Stimulated activated CD4-positive, alpha-beta T cell treated with anti-CD3 and anti-CD28 coated beads, Interleukin-1b, Interleukin-23, amount 100 ng/mL, for 4 hours (primary cell): ENCODE results near the gene TCF4.

Experiments used
- DNase-seq, 2 donors: peaks; one replicate each; pipeline ENCODE4 v3.0.0-alpha.2; 2020; ENCODE audit warnings: low read depth in 2 of 2

TCF4 gene

DNA sequence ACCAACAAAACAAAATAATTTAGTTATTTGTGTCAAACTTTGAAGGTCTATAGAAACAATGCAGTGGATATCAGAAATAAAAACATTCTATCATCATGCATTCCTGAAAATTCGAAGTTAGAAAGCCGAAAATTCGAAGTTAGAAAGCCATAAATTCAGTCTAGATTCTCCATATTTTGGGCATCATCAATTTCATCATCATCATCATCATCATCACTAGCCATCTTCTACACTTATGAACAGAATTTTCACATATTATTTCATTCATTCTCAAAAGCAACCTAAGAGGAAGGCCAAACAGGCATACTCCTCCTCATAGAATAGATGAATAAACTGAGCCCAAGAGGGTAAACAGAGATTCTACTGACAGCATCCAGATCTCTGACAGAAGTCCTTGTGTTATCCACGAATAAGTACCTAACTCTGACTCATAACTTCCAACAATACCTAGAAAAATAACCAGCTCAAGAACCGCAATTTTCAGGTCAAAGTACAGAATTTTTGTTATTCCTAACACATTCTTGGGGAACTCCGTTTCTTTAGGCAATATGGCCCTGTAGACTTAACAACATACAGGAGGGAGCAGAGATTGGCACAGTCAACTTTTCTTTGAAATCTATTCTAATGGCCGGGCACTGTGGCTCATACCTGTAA, 84.7 kb downstream of the TCF4 start:
- DNase-seq = no peak

DNA sequence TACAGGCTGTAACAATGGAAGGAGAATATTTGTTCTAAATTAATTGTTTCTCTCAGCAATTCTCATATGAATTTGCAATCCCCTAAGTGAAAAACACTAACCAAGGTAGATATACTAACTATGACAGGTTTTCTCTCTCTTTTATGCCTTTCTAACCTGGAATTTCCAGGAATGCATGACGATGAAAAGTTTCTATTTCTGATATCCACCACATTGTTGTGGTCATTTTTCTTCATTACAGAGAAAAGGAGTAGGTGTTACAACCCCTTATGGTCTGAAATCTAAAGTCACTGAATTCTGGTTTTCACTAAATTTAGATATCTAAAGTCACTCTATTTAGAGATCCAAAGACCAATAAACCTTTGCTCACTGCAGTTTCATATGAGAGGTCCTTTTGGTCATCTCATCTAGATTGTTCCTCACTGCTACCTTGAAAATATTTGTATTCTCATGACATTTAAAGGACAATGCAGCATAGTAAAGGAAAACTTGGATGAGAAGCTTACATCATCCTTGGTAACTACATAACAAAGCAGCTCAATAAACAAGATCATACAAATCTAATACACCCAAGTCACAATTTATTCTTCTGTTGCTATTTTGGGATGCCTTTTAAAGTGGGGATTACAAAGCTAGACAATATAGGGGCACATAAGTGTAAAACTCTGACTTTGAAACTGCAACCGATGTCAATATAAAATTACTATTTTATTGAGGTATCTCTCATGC, 85.8 kb downstream of the TCF4 start:
- DNase-seq = no peak

DNA sequence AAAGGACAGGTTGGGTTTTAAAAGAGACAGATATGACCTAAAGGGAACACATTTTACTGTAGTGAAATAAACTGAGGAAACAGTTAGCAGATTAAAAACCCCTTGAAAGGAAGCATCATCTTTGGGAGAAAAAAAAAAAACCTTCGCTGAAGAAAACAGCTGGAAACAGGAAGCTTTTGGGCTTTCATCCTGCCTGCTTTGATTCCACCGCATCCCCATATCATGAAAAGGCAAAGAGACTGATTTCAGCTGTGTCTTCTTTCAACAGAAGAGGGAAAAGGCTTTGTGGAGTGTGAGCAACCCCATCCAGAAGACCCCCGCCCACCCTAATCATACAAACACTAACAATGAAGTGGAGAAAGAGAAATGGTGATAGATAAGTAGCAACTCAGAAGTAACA, 86.4 kb downstream of the TCF4 start:
- no peak for DNase-seq

DNA sequence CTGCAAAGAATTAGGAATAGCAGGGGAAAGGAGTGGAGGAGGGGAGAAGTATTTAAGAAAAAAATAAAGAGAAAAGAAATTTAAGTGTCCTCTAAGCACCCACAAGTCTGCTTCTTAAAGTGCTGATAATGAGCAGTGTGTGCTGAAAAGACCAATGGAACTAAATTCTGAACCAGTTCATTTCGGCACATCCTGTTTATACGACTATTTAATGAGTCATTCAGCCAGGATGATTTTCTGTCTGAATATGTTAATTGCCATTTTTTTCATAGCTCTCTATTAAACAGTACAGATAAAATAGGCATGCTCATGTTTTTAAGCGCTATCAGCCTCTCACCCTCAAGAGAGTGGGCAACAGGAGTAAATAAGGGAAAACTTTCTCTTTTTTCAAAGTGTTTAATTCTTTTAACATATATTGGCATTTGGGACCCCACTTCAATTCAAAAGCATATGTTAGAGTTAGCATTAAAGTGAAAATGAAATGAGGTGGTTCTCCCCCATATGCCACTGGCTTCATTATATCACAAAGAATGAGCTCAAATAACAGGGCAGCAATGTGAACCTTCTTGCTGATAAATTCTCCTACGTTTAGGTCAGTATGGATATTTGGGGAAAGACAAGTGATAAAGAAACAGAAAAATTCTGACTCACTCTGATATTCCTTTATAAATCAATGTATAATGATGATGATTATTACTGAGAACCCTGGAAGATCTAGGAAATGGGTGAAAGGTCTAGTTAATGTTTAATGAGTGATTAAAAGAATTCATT, 87.5 kb downstream of the TCF4 start:
- no peak for DNase-seq

DNA sequence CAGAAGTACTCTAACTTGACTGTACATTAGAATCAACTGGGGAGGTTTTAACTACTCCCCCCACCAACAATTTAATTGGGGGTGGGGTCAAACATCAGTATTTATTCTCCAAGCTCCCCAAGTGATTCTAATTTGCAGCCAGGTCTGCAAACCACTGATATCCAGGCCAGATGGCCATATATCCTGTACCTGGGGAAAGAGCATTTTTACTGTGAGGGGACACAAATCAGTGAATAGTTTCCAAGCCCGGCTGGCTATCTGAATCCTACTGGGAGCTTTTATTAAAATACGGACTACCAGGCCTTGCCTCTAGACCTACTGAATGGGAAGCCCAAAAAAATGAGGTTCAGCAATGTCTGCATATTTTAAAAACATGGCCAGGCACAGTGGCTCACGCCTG, 88.5 kb downstream of the TCF4 start:
- DNase-seq = no peak

DNA sequence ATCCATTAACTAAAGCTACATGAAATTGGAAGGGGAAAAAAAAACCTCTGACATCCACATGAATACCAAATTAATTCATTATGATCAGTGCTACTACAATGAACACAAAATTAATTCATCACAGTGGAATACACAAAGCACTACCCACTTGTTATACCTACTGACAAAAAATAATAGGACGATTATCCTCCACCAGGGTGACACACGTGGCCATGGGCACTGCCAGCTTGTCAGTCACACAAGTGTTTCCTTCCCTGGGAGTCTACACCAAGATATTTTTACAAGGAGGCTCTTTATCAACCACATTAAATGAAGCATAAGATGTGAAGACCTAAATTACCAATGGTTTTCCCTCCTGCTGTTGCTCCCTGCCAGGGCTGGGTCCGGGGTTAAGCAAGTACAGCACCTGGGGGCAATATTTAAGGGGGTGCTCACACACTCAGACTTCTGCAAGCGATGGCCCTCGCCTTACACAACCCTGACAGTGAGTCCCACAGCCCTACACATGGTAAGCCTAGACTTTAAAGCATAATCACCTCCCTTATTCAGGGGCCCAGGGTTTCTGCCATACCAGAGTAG, 90.1 kb downstream of the TCF4 start:
- no peak for DNase-seq

DNA sequence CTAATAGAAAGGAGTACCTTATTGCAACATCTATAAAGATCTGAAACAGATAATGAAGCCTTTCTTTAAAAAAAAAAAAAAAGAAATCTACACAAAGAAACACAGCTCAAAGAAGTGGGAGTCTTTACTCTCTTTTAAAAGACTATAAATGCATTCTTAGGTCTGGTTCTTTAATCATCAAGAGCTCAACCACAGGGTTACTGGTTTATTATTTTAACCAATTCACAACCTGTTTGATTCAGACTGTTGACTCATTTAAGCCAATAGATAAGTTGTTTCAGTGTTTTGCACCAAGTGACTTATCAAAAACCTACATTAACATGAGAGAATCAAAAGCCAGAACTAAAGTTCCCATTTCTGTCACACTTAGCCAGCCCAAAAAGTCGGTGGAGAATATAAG, 93.1 kb downstream of the TCF4 start:
- DNase-seq = no peak

DNA sequence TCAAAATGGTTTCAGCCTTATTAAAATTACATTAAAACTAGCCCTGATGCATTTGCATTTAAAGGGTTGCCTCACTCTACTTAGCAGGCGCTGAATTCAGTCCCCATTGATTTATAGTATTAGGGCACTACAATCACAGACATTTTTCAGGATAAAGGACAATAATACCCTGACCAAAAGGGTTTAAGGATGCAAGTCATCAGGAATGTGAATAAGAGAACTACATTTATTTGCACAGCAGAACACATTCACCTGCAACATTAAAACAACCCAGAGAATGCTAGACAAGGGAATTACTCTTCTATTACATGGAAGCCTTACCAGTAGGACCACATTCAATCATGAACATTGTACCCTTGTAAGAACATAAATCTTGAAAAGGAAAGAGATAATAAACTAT, 93.6 kb downstream of the TCF4 start:
- no peak for DNase-seq

DNA sequence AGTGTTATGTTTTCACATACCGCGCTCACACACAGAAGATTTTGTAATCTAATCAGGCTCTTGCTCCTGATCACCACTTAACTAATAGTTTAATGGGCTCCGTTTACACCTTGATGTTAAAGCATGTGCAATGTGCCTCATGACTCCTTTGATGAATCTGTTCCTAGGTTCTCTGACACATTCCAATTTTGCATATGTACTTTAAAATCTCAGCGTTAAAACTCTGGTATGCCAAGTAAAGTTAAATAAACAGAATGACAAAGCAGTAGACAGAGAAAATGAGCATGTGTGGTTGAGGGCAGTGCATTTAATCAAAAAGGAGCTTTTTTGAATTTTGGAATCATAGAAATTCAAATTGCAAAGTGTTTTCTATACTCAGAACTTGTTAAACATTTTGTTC, 96.4 kb downstream of the TCF4 start:
- DNase-seq = no peak

DNA sequence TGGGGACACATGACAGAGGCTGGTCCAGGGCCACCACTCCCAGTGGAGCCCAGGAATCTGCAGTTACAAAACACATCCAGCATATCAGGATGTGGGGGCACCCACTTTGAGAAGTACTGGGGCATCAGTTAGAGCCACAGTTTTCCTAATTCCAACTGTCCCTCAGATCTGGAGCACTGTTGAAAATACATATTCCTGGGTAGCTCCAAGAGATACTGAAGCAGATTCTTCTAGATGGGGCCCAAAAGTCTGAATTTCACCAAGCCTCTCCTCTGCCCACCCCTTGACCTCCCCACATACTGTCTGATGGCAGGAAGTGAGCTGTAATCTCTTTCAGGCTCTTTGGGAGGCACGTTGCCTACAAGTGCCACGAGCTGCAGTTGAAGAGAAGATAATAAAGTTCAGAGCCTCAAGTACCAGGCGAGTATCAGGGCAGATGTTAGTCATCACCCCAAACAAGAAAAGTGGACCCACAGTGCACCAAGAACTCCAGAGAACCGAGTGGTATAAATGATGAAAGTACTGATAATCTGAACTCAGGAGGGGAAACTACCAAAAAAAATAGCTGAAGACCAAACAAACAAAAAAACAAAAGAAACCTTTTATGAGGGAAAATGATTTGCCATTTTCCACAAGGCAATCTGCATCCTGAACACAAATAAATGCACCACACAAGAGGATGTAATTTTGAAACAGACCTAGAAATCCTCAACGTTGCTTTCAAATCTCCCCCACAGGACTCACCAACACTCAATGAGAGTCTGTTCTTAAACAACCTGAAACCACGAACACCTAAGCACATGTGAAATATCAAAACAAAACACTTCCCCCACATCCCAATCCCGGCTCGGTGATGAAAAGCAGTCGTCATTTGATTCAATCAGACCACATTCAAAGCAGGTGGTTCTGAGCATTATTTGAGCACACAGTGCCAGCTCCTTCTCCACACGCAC, 98.7 kb downstream of the TCF4 start:
- DNase-seq = no peak

DNA sequence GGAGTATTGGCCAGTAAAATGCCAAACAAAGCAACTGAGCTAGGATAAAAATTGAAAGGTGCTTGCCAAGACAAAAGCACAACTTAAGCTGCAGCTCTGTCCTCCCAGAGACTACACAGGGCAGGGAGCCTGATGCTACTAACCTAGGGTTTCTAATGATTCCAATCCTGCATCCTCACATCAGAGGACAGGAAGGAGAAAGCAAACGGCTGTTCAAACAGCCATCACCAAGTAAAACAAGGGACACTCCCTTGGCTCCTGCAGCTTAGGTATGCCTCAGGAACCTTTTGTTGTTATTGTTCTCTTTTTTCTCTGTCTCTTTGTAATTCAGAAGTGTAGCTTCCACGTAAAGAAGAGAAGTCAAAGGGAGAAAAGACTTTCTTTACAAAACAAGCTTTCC, 99.5 kb downstream of the TCF4 start:
- no peak for DNase-seq

DNA sequence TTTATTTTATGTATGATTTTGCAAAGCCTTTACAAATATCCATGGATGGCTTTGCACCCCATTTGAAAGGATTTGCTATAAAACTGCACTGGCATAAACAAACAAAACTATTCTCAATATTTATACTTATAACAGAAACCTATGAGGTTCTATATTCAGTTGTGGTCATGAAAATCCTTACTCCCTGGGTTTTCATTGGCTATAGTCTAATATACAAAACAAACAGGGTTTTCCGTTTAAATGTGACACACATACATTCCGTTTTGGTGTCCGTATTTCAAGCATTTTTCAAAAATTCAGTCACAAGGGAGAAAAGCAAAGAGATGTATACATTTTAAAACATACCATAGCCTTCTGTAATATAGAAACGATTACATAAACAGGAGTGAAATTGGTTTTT, 100.0 kb downstream of the TCF4 start:
- DNase-seq = no peak

DNA sequence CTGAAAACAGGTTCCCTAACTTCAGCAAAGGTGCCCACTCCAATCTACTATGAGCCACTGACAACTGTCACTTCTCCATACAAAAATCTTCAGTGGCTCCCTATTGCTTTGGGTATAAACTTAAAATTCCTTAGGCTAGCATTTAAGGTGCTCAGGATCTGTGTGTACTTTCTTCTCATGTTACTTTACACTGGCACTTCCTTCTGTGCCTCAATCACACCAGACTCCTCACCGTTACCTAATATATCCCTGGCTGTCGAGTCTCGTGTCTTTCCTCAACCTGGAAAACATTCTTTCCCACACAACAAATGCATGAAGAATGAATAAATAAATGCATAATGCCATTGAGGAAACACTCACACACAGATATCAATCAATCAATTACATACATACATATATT, 101.1 kb downstream of the TCF4 start:
- no peak for DNase-seq

DNA sequence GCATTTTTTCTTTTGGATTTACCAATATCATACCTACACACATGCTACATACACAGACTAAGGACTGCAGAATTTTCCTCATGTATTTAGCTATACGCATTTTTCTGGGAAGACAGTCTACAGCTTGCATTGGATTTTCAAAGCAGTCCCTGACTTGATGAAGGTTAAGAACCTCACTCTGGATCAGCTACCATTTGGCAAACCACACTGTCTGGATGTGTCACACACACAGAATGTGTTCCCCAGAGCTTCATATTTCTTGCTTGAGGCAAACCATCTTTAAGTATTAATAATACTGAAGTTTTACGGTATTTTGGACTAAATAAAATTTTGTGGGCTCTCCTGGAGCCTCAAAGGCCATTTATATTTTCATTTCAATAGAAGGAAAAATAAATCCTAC, 102.3 kb downstream of the TCF4 start:
- DNase-seq = no peak

DNA sequence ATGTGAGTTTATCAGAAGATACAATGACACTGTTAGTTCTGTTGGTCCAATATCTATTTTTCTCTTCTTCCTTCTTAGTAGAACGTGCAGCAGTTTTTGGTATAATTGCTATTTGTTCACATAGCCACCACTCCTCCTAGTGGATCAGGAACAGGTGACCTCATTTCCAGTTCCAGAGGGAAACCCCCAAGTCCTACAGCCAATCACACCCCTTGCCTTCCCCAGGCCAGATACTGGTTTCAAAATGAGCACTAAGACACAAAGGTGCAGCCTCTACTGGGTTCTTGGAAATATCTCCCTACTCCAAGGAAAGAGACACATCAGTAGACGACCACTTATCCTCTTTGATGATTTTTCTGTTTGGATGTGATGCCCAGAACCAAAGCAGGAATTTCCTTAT, 103.2 kb downstream of the TCF4 start:
- no peak for DNase-seq

DNA sequence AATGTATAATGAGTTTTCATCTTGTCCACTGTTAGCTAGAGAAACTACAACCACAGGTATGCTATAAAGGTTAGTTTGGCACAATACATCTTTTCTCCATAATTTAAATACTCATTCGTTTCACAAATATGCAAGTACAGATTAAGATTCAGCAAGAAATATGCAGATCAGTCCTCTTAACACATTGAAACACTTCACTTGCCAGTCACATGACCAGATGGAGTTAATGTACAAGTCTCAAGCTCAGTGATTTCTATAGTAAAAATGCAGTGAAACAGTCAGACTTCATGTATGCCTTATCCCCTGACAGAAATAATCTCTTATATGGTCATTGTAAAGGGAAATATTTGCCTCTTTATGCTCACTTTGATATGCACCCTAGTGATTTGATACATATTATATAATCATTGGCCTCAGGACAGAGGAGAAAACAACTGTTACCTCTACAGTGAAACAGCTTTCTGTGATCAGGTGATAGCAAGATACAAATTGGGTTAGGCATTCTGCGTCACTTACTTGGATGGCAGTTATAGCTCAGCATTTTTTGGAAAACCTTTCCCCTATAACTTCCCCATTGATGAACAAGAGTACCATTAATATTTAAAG, 104.6 kb downstream of the TCF4 start:
- no peak for DNase-seq

DNA sequence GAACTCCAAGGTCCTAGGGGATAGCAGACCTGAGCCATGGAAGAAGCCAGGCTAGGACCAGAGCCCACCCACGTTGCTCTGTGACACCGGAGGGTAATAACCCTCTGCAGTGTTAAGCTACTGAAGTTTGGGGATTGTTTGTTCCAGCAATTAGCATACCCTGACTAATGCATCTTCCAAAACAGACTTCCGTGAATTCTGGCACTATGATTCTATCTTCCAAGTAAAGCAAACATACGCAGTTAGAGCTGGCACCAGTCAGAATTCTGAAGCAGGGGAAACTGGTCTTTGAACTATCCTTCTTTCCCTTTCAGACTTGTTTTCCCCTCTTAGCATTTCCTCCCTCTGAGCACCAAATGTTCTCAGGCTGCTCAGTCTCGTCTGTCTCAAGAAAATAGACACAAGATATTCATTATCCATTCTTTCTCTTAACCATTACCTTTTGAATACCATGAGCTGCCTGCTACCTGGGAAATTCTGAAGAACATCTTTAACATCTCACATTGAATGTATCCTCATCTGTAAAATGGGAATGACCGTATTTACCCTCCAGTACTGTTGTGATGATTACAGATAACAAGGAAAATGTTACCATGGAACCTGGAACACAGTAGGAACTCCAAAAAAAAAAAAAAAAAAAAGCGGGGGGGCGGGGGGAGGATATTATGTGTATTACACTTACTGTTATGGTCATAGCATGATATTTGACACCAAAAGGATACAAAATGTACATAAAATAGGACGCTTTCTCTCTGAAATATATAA, 108.2 kb downstream of the TCF4 start:
- DNase-seq = no peak

DNA sequence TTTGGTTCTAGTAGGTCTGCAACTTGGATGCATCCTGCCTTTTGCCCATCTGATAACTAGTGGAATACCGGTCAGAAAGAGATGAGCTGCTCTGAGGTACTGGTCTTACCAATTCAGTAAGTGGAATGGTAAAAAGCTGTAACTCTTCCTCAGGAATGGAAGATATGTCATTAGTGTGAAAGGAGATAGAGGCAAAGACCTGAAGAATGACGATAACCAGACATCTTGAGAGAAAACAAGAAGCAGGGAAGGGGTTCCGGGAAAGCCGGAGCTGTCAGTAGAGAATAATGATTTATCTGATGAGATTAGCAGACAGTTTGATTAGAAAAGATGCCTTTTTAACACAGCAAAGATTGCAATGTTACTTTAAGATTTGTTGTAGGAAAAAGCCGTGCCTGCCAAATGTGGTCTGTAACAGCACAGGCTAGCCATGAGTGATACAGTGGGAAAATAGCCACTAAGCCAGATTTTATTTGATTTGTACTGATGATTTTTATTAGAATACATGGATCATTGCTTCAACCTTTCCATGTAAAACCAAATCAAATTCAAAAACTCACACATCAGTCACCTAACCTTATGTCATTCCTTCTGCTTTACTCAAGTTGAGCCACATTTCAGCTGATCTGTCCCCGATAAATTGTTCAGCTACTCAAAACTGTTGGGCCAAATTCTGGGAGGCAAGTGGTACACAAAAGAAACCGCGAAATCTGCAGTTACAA, 110.0 kb downstream of the TCF4 start:
- DNase-seq = no peak

DNA sequence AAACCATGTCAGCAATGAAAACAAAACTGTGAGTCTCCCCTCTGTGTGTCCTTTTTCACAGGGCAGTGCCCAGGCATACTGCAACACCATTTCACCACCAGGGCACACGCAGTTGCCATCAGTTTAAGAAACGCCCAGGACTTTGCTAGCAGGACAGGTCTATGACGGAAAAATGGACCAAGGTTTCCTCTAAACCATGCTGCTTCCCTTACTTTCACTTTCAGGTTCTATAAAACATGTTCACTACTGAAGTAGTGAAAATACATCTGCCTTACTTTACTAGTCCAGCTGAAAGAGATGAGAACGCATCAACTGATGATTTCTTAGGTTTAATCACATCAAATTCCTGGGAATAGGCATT, 110.5 kb downstream of the TCF4 start:
- DNase-seq = peak in 1 of 2 donors; percentile 7

DNA sequence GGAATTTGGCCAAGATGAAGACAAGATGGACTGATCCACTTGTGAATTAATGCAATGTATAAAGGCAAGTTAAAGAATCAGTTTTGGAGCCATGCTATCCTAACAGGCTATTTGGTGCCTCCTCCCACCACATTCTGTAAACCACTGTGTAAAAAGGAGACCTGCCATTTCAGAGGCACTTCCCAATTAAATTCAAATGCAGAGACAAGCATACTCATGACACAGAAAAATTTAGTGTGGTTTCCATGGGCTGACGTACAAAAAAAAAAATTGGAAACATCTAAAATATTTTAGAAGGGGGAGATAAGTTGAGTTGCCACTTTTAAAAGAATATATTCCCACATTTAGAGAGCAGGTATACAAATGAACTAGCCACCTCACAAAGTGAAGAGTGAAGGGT, 112.1 kb downstream of the TCF4 start:
- DNase-seq = no peak
